ENCODE measurements around the gene CTNNA3.

The CTNNA3 gene

GRCh38 chr10:65964205-65964604, 1731.8 kb downstream of the CTNNA3 start:
- DNase-seq = no peak

- no peak for DNase-seq
Observed at GRCh38 chr10:65952086-65952485, 1743.9 kb downstream of the CTNNA3 start.

- DNase-seq = no peak
Observed at GRCh38 chr10:65950075-65950474, 1745.9 kb downstream of the CTNNA3 start.

- DNase-seq = no peak
Observed at GRCh38 chr10:65949526-65949925, 1746.5 kb downstream of the CTNNA3 start.

GRCh38 chr10:65945061-65945460, 1750.9 kb downstream of the CTNNA3 start:
- DNase-seq = no peak

- DNase-seq = no peak
Observed at GRCh38 chr10:65943451-65943850, 1752.5 kb downstream of the CTNNA3 start.

- no peak for DNase-seq
Observed at GRCh38 chr10:65940816-65941662, 1755.0 kb downstream of the CTNNA3 start.

GRCh38 chr10:65940105-65940504, 1755.9 kb downstream of the CTNNA3 start:
- DNase-seq = no peak

GRCh38 chr10:65931291-65932070, 1764.5 kb downstream of the CTNNA3 start:
- peak; percentile 1 for DNase-seq

GRCh38 chr10:65911151-65911835, 1784.7 kb downstream of the CTNNA3 start:
- DNase-seq = no peak

GRCh38 chr10:65910209-65910608, 1785.8 kb downstream of the CTNNA3 start:
- DNase-seq = no peak

GRCh38 chr10:65907199-65907712, 1788.7 kb downstream of the CTNNA3 start:
- no peak for DNase-seq

GRCh38 chr10:65903620-65904019, 1792.4 kb downstream of the CTNNA3 start:
- DNase-seq = no peak

- no peak for DNase-seq
Observed at GRCh38 chr10:65900271-65900670, 1795.7 kb downstream of the CTNNA3 start.

- no peak for DNase-seq
Observed at GRCh38 chr10:65898055-65898454, 1797.9 kb downstream of the CTNNA3 start.

- DNase-seq = no peak
Observed at GRCh38 chr10:65894961-65895360, 1801.0 kb downstream of the CTNNA3 start.

GRCh38 chr10:65894379-65894778, 1801.6 kb downstream of the CTNNA3 start:
- no peak for DNase-seq

- no peak for DNase-seq
Observed at GRCh38 chr10:65893676-65894075, 1802.3 kb downstream of the CTNNA3 start.

GRCh38 chr10:65892284-65892683, 1803.7 kb downstream of the CTNNA3 start:
- no peak for DNase-seq

- no peak for DNase-seq
Observed at GRCh38 chr10:65891073-65891981, 1804.7 kb downstream of the CTNNA3 start.

- no peak for DNase-seq
Observed at GRCh38 chr10:65864529-65864928, 1831.5 kb downstream of the CTNNA3 start.

- no peak for DNase-seq
Observed at GRCh38 chr10:65864036-65864435, 1832.0 kb downstream of the CTNNA3 start.
